ENCODE measurements around the gene TPMT. TPM values are rescaled to one million over a fixed set of nuclear protein-coding genes. Genes with fewer than 3 reads are reported as not detected.

TPMT gene
- total RNA-seq, 4 donors from 2014 or later = 3.8 to 9.3 (median 5.4) TPM

GRCh38 chr6:18118330-18118729 is 36.5 kb downstream of the TPMT start:
- H3K9me3 ChIP-seq = peaks cover 0 to 10% (median 0%) of the 10 kb centered on the region in 4 donors
- H3K36me3 ChIP-seq = peaks cover 0 to 5% (median 0%) of the 10 kb centered on the region in 3 donors
- H3K27me3 ChIP-seq = no peaks in the 10 kb centered on the region
- TF ChIP-seq EP300 (IDR thresholded peaks at IDR 0.05) (no peak), CTCF (IDR thresholded peaks at IDR 0.05) (no peak), POLR2A (IDR thresholded peaks at IDR 0.05) (no peak)
- no peak for DNase-seq (ENCODE audit: low spot score in 2 of 2)
- peaks cover 0 to 9% (median 5%) of the 10 kb centered on the region in 4 donors for H3K4me1 ChIP-seq
- H3K4me3 ChIP-seq = no peak overlapping the region
- WGBS, 2 donors = 71 to 72% methylated on average over 3 of the region's 3 CpGs
- no peak overlapping the region for H3K27ac ChIP-seq

- Histone ChIP-seq H3K27ac (no peak overlapping the region), H3K9me3 (peaks cover 0 to 10% (median 0%) of the 10 kb centered on the region in 4 donors), H3K36me3 (peaks cover 0 to 5% (median 0%) of the 10 kb centered on the region in 3 donors), H3K4me1 (peaks cover 0 to 4% (median 3%) of the 10 kb centered on the region in 4 donors), H3K4me3 (no peak overlapping the region), H3K27me3 (no peaks in the 10 kb centered on the region)
- TF ChIP-seq POLR2A (IDR thresholded peaks at IDR 0.05) = no peak
- TF ChIP-seq EP300 (IDR thresholded peaks at IDR 0.05) = no peak
- no peak for TF ChIP-seq CTCF (IDR thresholded peaks at IDR 0.05)
- no peak for DNase-seq (ENCODE audit: low spot score in 2 of 2)
- WGBS, 2 donors = 90 to 94% methylated on average over 5 of the region's 5 CpGs
Measured at GRCh38 chr6:18117136-18117535, 37.7 kb downstream of the TPMT start.

GRCh38 chr6:18115356-18115755 is 39.5 kb downstream of the TPMT start:
- Histone ChIP-seq H3K9me3 (peaks cover 0 to 2% (median 0%) of the 10 kb centered on the region in 4 donors), H3K36me3 (no peaks in the 10 kb centered on the region), H3K27ac (no peak overlapping the region), H3K4me3 (no peak overlapping the region), H3K27me3 (no peaks in the 10 kb centered on the region), H3K4me1 (no peaks in the 10 kb centered on the region)
- TF ChIP-seq CTCF (IDR thresholded peaks at IDR 0.05) (no peak), EP300 (IDR thresholded peaks at IDR 0.05) (no peak), POLR2A (IDR thresholded peaks at IDR 0.05) (no peak)
- WGBS, 2 donors = 73 to 83% methylated on average over 2 of the region's 2 CpGs
- DNase-seq (ENCODE audit: low spot score in 2 of 2) = no peak

- H3K27ac ChIP-seq = no peak overlapping the region
- no peaks in the 10 kb centered on the region for H3K4me1 ChIP-seq
- no peak for TF ChIP-seq POLR2A (IDR thresholded peaks at IDR 0.05)
- TF ChIP-seq CTCF (IDR thresholded peaks at IDR 0.05) = no peak
- no peak for TF ChIP-seq EP300 (IDR thresholded peaks at IDR 0.05)
Measured at GRCh38 chr6:18110162-18110561, 44.7 kb downstream of the TPMT start.

GRCh38 chr6:18107061-18107460 is 47.8 kb downstream of the TPMT start:
- peaks cover 0 to 13% (median 4%) of the 10 kb centered on the region in 4 donors for H3K9me3 ChIP-seq
- no peak for TF ChIP-seq EP300 (IDR thresholded peaks at IDR 0.05)
- TF ChIP-seq POLR2A (IDR thresholded peaks at IDR 0.05) = no peak
- TF ChIP-seq CTCF (IDR thresholded peaks at IDR 0.05) = no peak
- no peak for DNase-seq (ENCODE audit: low spot score in 2 of 2)
- no peaks in the 10 kb centered on the region for H3K27me3 ChIP-seq
- 97 to 100% methylated on average over 1 of the region's 1 CpG for WGBS, 2 donors
- H3K4me3 ChIP-seq = no peak overlapping the region
- H3K27ac ChIP-seq = no peak overlapping the region
- no peaks in the 10 kb centered on the region for H3K36me3 ChIP-seq
- no peaks in the 10 kb centered on the region for H3K4me1 ChIP-seq

More at GRCh38 chr6:18110162-18110561, 44.7 kb downstream of the TPMT start:
- peaks cover 0 to 13% (median 4%) of the 10 kb centered on the region in 4 donors for H3K9me3 ChIP-seq
- DNase-seq (ENCODE audit: low spot score in 2 of 2) = no peak
- no peaks in the 10 kb centered on the region for H3K36me3 ChIP-seq
- no peak overlapping the region for H3K4me3 ChIP-seq
- no peaks in the 10 kb centered on the region for H3K27me3 ChIP-seq
